Measurements from ENCODE around the gene FAM228A. TPM values are rescaled to one million over a fixed set of nuclear protein-coding genes. Genes with fewer than 3 reads are reported as not detected.
"Not testable (repeated sequence)": the region's sequence is repeated elsewhere in the genome, so short reads cannot be mapped to it uniquely, and the experiment has no call there.

The FAM228A gene
- under 0.01 and 0.87 TPM in 2 replicates for total RNA-seq (2012; rRNA removed)

DNA sequence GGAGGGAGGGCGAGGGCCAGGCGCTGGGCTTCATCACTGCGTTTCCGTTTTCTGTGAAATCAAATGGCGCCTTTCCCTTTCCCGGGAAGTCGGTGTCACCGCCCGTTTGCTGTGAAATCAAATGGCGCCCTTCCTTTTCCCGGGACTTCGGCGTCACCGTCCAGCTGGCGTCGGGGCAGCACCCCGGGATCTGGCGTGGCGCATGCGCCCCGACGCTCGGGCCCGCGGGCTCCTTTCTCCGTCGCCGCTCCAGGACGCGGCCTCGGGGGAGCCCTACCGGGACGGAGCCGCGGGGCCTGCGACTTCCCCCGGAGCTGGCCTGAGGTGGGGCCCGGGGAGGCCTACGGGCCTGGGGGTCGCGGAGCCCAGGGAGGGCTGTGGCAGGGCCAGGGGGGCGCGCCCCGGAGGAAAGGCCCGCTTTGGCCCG is at the start of gene FAM228A:
Gene FAM228A (plus strand): TSS at position 203 of the 427 bp plus-strand sequence. CDS start 428 bp downstream, outside the sequence.
- no peak within 1 kb of the TSS for H3K4me2 ChIP-seq (ENCODE audit: low read length)
- H3K36me3 ChIP-seq (ENCODE audit: insufficient read depth, low read length) = no peaks in the 10 kb centered on the region
- H3K27me3 ChIP-seq (ENCODE audit: control insufficient read depth, insufficient read depth, low read length) = no peaks in the 10 kb centered on the region
- no peaks in the 10 kb centered on the region for H3K9me3 ChIP-seq (replicated peaks; ENCODE audit: low read length)
- H3K4me1 ChIP-seq (ENCODE audit: control insufficient read depth, insufficient read depth, low read length) = no peaks in the 10 kb centered on the region
- H3K9ac ChIP-seq (ENCODE audit: low read depth, low read length) = no peak within 1 kb of the TSS
- no peak within 1 kb of the TSS for H3K4me3 ChIP-seq (ENCODE audit: low read length)

DNA sequence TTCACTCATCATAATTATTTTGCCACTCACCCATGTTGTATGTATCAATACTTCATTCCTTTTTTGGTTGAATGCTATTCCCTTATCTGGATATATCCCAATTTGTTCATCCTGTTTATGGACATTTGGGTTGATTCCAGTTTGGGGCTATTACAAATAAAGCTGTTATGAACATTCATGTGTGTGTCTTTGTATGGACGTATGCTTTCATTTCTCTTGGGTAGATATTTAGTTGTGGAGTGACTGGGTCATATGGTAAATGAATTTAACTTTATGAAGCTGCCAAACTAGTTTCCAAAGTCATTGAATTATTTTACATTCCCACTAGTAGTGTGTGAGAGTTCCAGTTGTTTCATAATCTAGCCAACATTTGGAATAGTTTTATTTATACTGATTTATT is 48.9 kb upstream of the FAM228A start:
- Histone ChIP-seq H3K9ac (ENCODE audit: low read depth, low read length) (no peak overlapping the region), H3K4me3 (ENCODE audit: low read length) (no peak overlapping the region), H3K4me2 (ENCODE audit: low read length) (no peak overlapping the region), H3K9me3 (replicated peaks; ENCODE audit: low read length) (no peaks in the 10 kb centered on the region), H3K36me3 (ENCODE audit: insufficient read depth, low read length) (no peaks in the 10 kb centered on the region), H3K4me1 (ENCODE audit: control insufficient read depth, insufficient read depth, low read length) (peaks cover 13% of the 10 kb centered on the region), H3K27me3 (ENCODE audit: control insufficient read depth, insufficient read depth, low read length) (no peaks in the 10 kb centered on the region)

DNA sequence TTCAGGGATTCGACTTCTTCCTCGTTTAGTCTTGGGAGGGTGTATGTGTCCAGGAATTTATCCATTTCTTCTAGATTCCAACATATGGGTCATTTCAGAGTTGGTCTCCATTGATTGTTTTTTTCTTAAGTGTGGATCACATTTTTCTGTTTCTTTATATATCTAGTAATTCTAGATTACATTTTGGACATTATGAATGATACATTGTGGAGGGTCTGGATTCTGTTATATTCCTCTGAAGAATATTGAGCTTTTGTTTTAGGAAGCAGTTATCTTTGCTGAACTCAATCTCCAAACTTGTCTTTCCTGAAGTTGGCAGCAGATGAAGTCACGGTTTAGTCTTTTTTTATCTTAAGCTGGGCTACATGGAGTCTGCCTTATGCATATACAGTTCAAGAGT is 42.3 kb upstream of the FAM228A start:
- no peaks in the 10 kb centered on the region for H3K36me3 ChIP-seq (ENCODE audit: insufficient read depth, low read length)
- H3K27me3 ChIP-seq (ENCODE audit: control insufficient read depth, insufficient read depth, low read length) = no peaks in the 10 kb centered on the region
- no peak overlapping the region for H3K4me2 ChIP-seq (ENCODE audit: low read length)
- H3K4me3 ChIP-seq (ENCODE audit: low read length) = no peak overlapping the region
- peaks cover 3% of the 10 kb centered on the region for H3K9me3 ChIP-seq (replicated peaks; ENCODE audit: low read length)
- H3K9ac ChIP-seq (ENCODE audit: low read depth, low read length) = no peak overlapping the region
- no peaks in the 10 kb centered on the region for H3K4me1 ChIP-seq (ENCODE audit: control insufficient read depth, insufficient read depth, low read length)

DNA sequence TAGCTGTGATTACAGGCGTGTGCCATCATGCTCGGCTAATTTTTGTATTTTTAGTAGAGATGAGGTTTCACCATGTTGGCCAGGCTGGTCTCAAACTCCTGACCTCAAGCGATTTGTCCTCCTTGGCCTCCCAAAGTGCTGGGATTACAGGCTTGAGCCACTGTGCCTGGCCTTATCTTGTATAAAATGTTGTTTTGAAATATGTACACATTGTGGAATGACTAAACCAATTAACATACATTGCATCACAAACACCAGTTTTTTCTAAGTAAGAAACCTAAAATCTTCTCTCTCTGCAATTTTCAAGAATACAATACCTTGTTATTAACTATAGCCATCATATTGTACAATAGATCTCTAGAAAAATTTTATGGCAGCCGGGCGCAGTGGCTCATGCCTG is 34.5 kb upstream of the FAM228A start:
- H3K27me3 ChIP-seq (ENCODE audit: control insufficient read depth, insufficient read depth, low read length); H3K36me3 ChIP-seq (ENCODE audit: insufficient read depth, low read length); H3K9ac ChIP-seq (ENCODE audit: low read depth, low read length); H3K9me3 ChIP-seq (replicated peaks; ENCODE audit: low read length); H3K4me2 ChIP-seq (ENCODE audit: low read length); H3K4me1 ChIP-seq (ENCODE audit: control insufficient read depth, insufficient read depth, low read length); H3K4me3 ChIP-seq (ENCODE audit: low read length): not testable (repeated sequence)

DNA sequence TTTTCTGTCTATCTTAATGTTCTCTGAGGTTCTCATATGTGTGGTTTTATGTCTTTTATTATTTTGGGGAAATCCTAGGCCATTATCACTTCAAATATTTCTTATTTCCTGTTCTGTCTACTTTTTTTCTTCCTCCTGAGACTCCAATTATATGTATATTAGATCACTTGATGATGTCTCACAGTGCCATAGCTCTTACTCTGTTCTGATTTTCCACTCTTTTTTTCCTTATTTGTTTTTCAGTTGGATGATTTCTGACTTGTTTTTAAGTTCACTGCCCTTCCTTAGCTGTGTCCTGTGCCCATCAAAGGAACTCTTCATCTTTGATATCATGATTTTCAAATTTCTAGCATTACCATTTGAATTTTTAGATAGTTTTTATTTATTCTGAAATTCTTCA is 27.5 kb upstream of the FAM228A start:
- Histone ChIP-seq H3K4me1 (ENCODE audit: control insufficient read depth, insufficient read depth, low read length) (no peaks in the 10 kb centered on the region), H3K4me3 (ENCODE audit: low read length) (no peak overlapping the region), H3K9ac (ENCODE audit: low read depth, low read length) (no peak overlapping the region), H3K4me2 (ENCODE audit: low read length) (no peak overlapping the region), H3K27me3 (ENCODE audit: control insufficient read depth, insufficient read depth, low read length) (no peaks in the 10 kb centered on the region), H3K36me3 (ENCODE audit: insufficient read depth, low read length) (no peaks in the 10 kb centered on the region), H3K9me3 (replicated peaks; ENCODE audit: low read length) (peaks cover 6% of the 10 kb centered on the region)

DNA sequence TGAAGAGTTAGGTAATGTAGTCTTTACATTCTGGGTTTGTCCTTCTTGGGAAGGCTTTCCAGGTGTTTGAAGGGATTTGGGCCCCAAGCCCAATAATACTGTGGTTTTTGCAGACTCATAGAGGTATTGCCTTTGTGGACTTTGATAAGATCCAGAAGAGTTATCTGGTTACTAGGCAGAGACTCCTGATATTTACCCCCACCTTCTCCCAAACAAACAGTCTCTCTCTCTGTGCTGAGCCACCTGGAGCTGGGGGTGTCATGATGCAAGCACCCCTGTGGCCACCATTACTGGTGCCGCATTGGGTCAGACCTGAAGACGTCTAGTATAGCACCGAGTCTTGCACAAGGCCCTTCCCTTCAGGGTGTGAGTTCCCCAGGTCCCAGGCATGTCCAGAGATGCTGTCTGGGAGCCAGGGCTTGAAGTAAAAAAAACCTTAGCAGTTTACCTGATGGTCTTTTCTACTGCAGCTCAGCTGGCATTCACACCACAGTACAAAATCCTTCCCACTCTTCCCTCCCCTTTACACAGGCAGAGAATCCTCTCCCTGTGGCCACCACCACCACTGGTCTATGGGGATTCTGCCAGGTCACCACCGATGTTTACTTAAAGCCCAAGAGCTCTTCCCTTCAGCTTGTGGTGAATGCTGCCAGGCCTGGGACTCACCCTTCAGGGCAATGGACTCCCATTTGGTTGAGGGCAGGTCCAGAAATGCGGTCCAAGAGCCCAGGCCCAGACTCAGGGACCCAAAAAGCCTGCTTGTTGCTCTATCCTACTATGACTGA is 22.2 kb upstream of the FAM228A start:
- no peaks in the 10 kb centered on the region for H3K4me1 ChIP-seq (ENCODE audit: control insufficient read depth, insufficient read depth, low read length)
- no peaks in the 10 kb centered on the region for H3K27me3 ChIP-seq (ENCODE audit: control insufficient read depth, insufficient read depth, low read length)
- H3K9me3 ChIP-seq (replicated peaks; ENCODE audit: low read length) = peaks cover 6% of the 10 kb centered on the region
- no peak overlapping the region for H3K4me3 ChIP-seq (ENCODE audit: low read length)
- no peaks in the 10 kb centered on the region for H3K36me3 ChIP-seq (ENCODE audit: insufficient read depth, low read length)
- no peak overlapping the region for H3K4me2 ChIP-seq (ENCODE audit: low read length)
- no peak overlapping the region for H3K9ac ChIP-seq (ENCODE audit: low read depth, low read length)

DNA sequence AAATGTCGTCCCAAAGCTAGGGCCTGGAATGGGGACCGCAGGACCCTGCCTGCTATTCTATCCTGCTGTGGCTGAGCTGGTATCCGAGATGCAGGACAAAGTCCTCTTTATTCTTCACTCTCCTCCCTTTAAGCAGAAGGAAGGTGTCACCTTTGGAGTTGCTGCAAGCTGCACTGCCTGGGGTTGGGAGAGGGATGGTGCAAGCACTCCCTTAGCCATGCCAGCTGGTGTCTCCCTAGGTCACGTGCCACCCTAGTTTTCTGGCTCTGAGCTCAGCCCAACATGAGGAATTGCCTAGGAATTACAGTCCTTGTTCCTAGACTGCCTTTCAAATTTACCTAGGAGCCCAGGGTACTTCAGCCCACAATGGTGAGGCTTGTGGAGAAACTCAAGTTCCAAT is 21.4 kb upstream of the FAM228A start:
- Histone ChIP-seq H3K4me1 (ENCODE audit: control insufficient read depth, insufficient read depth, low read length) (no peaks in the 10 kb centered on the region), H3K36me3 (ENCODE audit: insufficient read depth, low read length) (no peaks in the 10 kb centered on the region), H3K9ac (ENCODE audit: low read depth, low read length) (no peak overlapping the region), H3K27me3 (ENCODE audit: control insufficient read depth, insufficient read depth, low read length) (no peaks in the 10 kb centered on the region), H3K4me2 (ENCODE audit: low read length) (no peak overlapping the region), H3K4me3 (ENCODE audit: low read length) (no peak overlapping the region), H3K9me3 (replicated peaks; ENCODE audit: low read length) (no peaks in the 10 kb centered on the region)

DNA sequence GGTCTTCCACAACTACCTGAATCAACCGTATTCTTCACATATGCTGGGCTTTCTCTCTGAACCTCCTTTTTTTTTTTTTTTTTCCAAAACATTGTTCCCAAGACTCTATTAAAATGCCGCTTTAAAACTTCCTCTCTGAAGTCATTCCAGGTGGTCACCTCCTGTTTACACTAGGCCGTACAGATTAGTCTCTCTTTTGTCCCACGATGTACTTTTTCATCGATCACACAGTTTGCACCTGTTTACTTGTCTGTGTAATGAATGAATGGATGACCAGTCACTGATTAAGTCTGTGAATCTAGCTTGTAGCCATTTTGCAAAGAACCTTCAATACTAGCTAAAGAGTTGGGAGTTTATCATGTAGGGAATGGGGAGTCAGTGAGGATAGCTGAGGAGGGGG is 16.7 kb upstream of the FAM228A start:
- Histone ChIP-seq H3K9me3 (replicated peaks; ENCODE audit: low read length) (no peaks in the 10 kb centered on the region), H3K27me3 (ENCODE audit: control insufficient read depth, insufficient read depth, low read length) (no peaks in the 10 kb centered on the region), H3K36me3 (ENCODE audit: insufficient read depth, low read length) (no peaks in the 10 kb centered on the region), H3K4me3 (ENCODE audit: low read length) (no peak overlapping the region), H3K4me2 (ENCODE audit: low read length) (no peak overlapping the region), H3K9ac (ENCODE audit: low read depth, low read length) (no peak overlapping the region), H3K4me1 (ENCODE audit: control insufficient read depth, insufficient read depth, low read length) (no peaks in the 10 kb centered on the region)

DNA sequence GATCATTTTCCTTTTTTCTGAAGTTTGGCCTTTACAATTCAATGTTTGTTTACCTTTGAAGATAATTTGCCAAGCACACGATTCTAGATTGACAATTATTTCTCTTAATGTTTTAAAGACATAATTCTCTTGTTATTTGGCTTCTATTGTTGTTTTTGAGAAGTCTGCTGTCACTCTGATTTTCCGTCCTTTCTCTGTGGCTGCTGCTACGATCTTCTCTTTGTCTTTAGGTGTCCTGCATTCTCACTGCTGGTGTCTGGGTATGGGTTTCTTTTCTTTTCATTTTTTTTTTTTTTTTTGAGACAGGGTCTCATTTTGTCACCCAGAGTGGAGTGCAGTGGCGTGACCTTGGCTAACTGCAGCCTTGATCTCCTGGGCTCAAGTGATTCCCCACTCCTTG is 15.1 kb upstream of the FAM228A start:
- Histone ChIP-seq H3K4me3 (ENCODE audit: low read length) (no peak overlapping the region), H3K9me3 (replicated peaks; ENCODE audit: low read length) (no peaks in the 10 kb centered on the region), H3K27me3 (ENCODE audit: control insufficient read depth, insufficient read depth, low read length) (no peaks in the 10 kb centered on the region), H3K4me2 (ENCODE audit: low read length) (no peak overlapping the region), H3K4me1 (ENCODE audit: control insufficient read depth, insufficient read depth, low read length) (no peaks in the 10 kb centered on the region), H3K36me3 (ENCODE audit: insufficient read depth, low read length) (no peaks in the 10 kb centered on the region), H3K9ac (ENCODE audit: low read depth, low read length) (no peak overlapping the region)

DNA sequence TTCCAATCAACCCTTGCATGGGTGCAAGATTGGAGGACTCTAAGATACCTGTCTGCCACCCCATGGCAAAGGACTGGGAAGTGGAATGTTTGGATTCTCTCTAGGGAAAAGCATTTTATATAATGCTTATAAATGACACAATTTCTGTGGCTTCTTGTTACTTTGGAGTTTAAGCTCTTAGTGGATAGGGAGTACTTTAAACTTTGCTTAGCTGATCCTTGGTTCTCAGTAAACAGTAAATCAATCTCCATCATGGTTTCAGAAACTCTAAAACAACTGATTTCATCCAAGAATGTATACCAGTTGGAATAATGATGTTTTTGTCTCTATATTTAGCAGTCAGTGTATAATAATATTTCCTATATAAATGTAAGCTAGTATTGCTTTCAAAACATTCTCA is 14.1 kb upstream of the FAM228A start:
- no peak overlapping the region for H3K4me3 ChIP-seq (ENCODE audit: low read length)

DNA sequence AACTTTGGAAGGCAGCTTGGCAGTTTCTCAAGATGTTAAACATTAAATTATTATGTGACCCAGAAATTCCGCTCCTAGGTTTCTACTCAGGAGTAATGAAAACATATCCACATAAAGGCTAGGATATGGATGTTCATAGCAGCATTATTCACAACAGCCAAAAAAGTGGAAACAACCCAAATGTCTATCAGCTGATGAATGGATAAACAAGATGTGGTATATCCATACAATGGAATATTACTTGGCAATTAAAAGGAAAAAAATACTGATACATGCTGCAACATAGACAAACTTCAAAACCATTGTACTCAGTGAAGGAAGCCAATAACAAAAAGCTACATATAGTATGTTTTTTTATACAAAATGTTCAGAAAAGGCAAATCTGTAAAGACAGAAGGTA is 12.4 kb upstream of the FAM228A start:
- Histone ChIP-seq H3K9ac (ENCODE audit: low read depth, low read length) (no peak overlapping the region), H3K4me2 (ENCODE audit: low read length) (no peak overlapping the region), H3K4me3 (ENCODE audit: low read length) (no peak overlapping the region), H3K27me3 (ENCODE audit: control insufficient read depth, insufficient read depth, low read length) (no peaks in the 10 kb centered on the region), H3K4me1 (ENCODE audit: control insufficient read depth, insufficient read depth, low read length) (no peaks in the 10 kb centered on the region), H3K9me3 (replicated peaks; ENCODE audit: low read length) (no peaks in the 10 kb centered on the region), H3K36me3 (ENCODE audit: insufficient read depth, low read length) (no peaks in the 10 kb centered on the region)

More for the DNA sequence above, 14.1 kb upstream of the FAM228A start:
- Histone ChIP-seq H3K9me3 (replicated peaks; ENCODE audit: low read length) (no peaks in the 10 kb centered on the region), H3K4me2 (ENCODE audit: low read length) (no peak overlapping the region), H3K36me3 (ENCODE audit: insufficient read depth, low read length) (no peaks in the 10 kb centered on the region), H3K27me3 (ENCODE audit: control insufficient read depth, insufficient read depth, low read length) (no peaks in the 10 kb centered on the region), H3K4me1 (ENCODE audit: control insufficient read depth, insufficient read depth, low read length) (no peaks in the 10 kb centered on the region), H3K9ac (ENCODE audit: low read depth, low read length) (no peak overlapping the region)

DNA sequence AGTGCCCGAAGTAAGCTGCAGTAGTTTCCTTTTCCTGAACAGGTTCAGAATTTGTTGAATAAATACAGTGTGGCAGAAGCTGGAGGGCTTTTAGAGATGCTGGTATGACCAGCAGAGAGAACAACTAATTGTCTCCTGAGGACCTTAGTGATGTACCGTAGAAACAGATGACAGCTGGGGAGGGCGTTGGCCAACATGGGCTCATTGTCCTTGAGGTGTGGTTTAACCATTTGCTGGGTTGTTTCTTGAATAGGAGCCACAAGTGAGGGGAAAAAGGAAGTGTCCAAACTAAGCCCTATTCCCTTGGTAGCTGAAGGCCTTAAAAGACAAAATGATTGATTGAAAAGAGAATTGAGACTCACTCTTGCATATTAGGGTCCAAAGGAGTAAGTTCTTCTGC is 11.7 kb upstream of the FAM228A start:
- no peaks in the 10 kb centered on the region for H3K4me1 ChIP-seq (ENCODE audit: control insufficient read depth, insufficient read depth, low read length)
- H3K9ac ChIP-seq (ENCODE audit: low read depth, low read length) = no peak overlapping the region
- no peaks in the 10 kb centered on the region for H3K9me3 ChIP-seq (replicated peaks; ENCODE audit: low read length)
- H3K4me3 ChIP-seq (ENCODE audit: low read length) = no peak overlapping the region
- no peaks in the 10 kb centered on the region for H3K27me3 ChIP-seq (ENCODE audit: control insufficient read depth, insufficient read depth, low read length)
- no peaks in the 10 kb centered on the region for H3K36me3 ChIP-seq (ENCODE audit: insufficient read depth, low read length)
- no peak overlapping the region for H3K4me2 ChIP-seq (ENCODE audit: low read length)

All from skeletal muscle satellite cell (primary cell).